ENCODE results near the gene FARP1. TPM values are rescaled to one million over a fixed set of nuclear protein-coding genes. Genes with fewer than 3 reads are reported as not detected.

Gene FARP1
- total and polyA plus RNA-seq, 2 of the 13 experiments (the other 11 are each of a cell fraction or from before 2014, with no cell fraction given), result 70.6 to 126 TPM

GRCh38 chr13:98308086-98308911 is 165.4 kb downstream of the FARP1 start (continued):
- TF ChIP-seq NFAT5 (CRISPR knock-in tag; IDR thresholded peaks at IDR 0.05) (no peak), KDM1A (CRISPR knock-in tag; IDR thresholded peaks at IDR 0.05) (no peak), SAFB2 (CRISPR knock-in tag; IDR thresholded peaks at IDR 0.05; ENCODE audit: borderline replicate concordance, low read depth) (no peak), ZFP41 (CRISPR knock-in tag; IDR thresholded peaks at IDR 0.05; ENCODE audit: borderline replicate concordance) (no peak), ZNF746 (CRISPR knock-in tag; IDR thresholded peaks at IDR 0.05) (peak; percentile 73; the same call in 1 of the 2 replicates), SMAD1 (CRISPR knock-in tag; IDR thresholded peaks at IDR 0.05; ENCODE audit: borderline replicate concordance, low read depth) (no peak), ZFP36L1 (CRISPR knock-in tag; IDR thresholded peaks at IDR 0.05) (no peak), ZNF547 (CRISPR knock-in tag; IDR thresholded peaks at IDR 0.05) (0 out of 2 replicates have a peak, but pooled peaks have one; percentile 27), KLF13 (CRISPR knock-in tag; IDR thresholded peaks at IDR 0.05) (no peak), ZNF772 (CRISPR knock-in tag; IDR thresholded peaks at IDR 0.05) (no peak), SRSF1 (optimal IDR thresholded peaks at IDR 0.05; ENCODE audit: low read depth, low read length) (no peak), ARNT (IDR thresholded peaks at IDR 0.05) (no peak), BCLAF1 (IDR thresholded peaks at IDR 0.05) (no peak), HOXA7 (CRISPR knock-in tag; IDR thresholded peaks at IDR 0.05) (no peak), YEATS4 (CRISPR knock-in tag; IDR thresholded peaks at IDR 0.05; ENCODE audit: borderline replicate concordance) (peak; percentile 56; the same call in 1 of the 2 replicates), SMYD3 (CRISPR knock-in tag; IDR thresholded peaks at IDR 0.05) (no peak), ZNF292 (CRISPR knock-in tag; IDR thresholded peaks at IDR 0.05; ENCODE audit: borderline replicate concordance, low read depth) (no peak), NPAS2 (CRISPR knock-in tag; IDR thresholded peaks at IDR 0.05; ENCODE audit: borderline replicate concordance) (no peak), RFX3 (CRISPR knock-in tag; IDR thresholded peaks at IDR 0.05) (no peak), ZBTB42 (CRISPR knock-in tag; IDR thresholded peaks at IDR 0.05) (no peak)
- TF ChIP-seq, protein P1, sequence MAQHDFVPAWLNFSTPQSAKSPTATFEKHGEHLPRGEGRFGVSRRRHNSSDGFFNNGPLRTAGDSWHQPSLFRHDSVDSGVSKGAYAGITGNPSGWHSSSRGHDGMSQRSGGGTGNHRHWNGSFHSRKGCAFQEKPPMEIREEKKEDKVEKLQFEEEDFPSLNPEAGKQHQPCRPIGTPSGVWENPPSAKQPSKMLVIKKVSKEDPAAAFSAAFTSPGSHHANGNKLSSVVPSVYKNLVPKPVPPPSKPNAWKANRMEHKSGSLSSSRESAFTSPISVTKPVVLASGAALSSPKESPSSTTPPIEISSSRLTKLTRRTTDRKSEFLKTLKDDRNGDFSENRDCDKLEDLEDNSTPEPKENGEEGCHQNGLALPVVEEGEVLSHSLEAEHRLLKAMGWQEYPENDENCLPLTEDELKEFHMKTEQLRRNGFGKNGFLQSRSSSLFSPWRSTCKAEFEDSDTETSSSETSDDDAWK (CRISPR knock-in tag; IDR thresholded peaks at IDR 0.05), result no peak

Data from HepG2 (cell line).